Mesothelial cell of epicardium (in vitro differentiated cells): Measurements from ENCODE around the gene CAB39. TPM values are rescaled to one million over a fixed set of nuclear protein-coding genes. Genes with fewer than 3 reads are reported as not detected.
A peak's percentile ranks its signal among the peaks of the same experiment; 100 is the strongest.

Experiments used
- DNase-seq, 2 experiments: peaks; one replicate each; pipeline ENCODE4 v3.0.0; 2021; ENCODE audit warnings: low spot score in 2 of 2; ENCODE audit not compliant: unreplicated experiment in 2 of 2
- H3K27ac Mint-ChIP-seq: 2 replicates; pipeline ENCODE4 v1.8.0; 2021; ENCODE audit warnings: mixed read lengths
- H3K27me3 Mint-ChIP-seq: 2 replicates; pipeline ENCODE4 v1.8.0; 2021; ENCODE audit warnings: low read depth, mixed read lengths
- H3K36me3 Mint-ChIP-seq: 2 replicates; pipeline ENCODE4 v1.8.0; 2021; ENCODE audit warnings: mixed read lengths
- H3K4me1 Mint-ChIP-seq: 2 replicates; pipeline ENCODE4 v1.8.0; 2021; ENCODE audit warnings: mixed read lengths
- H3K4me3 Mint-ChIP-seq: 2 replicates; pipeline ENCODE4 v1.8.0; 2021; ENCODE audit warnings: mild to moderate bottlenecking, moderate library complexity, mixed read lengths
- H3K9me3 Mint-ChIP-seq: 2 replicates; pipeline ENCODE4 v1.8.0; 2021; ENCODE audit warnings: mixed read lengths
- CTCF ChIP-seq: fragments of 200-600 bp; sonication (generic); IDR thresholded peaks from one replicate; pipeline ENCODE4 v1.5.0; 2021; ENCODE audit warnings: antibody characterized with exemption; ENCODE audit not compliant: unreplicated experiment
- total RNA-seq: library from RNA; stranded (reverse); gene quantifications from 3 replicates; pipeline ENCODE4 v1.2.1, GENCODE V29; 2021

CAB39 gene
- total RNA-seq, 1 donor from 2014 or later: 41.7 TPM

- Mint-ChIP-seq H3K27ac (peak overlapping the region; percentile 10), H3K4me3 (no peak overlapping the region), H3K9me3 (no peaks in the 10 kb centered on the region), H3K27me3 (no peaks in the 10 kb centered on the region), H3K36me3 (no peaks in the 10 kb centered on the region), H3K4me1 (peaks cover 23% of the 10 kb centered on the region)
- no peak for DNase-seq
- TF ChIP-seq CTCF: no peak
Measured at GRCh38 chr2:230715201-230715600, 2.6 kb downstream of the CAB39 start.

DNA sequence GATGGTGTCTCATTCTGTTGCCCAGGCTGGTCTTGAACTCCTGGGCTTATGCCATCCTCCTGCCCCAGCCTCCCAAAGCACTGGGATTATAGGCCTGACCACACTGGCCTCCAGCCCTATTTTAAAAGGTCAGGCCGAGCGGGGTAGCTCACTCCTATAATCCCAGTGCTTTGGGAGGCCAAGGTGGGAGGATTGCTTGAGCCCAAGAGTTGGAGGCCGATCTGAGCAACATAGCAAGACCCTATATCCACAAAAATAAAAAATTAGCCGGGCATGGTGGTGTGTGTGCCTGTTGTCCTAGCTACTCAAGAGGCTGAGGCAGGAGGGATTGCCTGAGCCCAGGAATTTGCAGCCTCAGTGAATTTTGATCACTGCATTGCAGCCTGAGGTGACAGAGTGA is 3.9 kb downstream of the CAB39 start:
- Mint-ChIP-seq H3K36me3 (no peaks in the 10 kb centered on the region), H3K9me3 (no peaks in the 10 kb centered on the region)

DNA sequence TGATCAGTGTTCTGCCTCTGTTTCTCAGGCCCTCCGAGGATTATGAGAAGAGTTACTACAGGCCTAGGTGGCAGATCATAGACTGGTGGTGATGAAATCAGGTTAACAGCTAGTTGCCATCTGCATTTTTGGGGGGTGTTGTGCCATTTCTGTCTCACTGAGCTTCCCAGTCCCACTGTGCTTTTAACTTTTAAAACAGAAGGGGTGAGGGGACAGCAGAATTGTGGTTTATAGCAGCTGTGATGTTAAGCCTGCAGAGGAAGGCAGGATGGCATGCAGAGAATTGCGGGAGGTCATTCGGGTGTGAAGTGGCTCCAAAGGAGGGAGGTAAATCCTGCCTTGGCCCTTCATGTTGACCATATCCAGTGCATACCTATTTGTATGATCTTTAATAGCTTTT is 5.0 kb downstream of the CAB39 start:
- no peak for TF ChIP-seq CTCF
- no peak overlapping the region for H3K4me3 Mint-ChIP-seq
- H3K27me3 Mint-ChIP-seq: no peaks in the 10 kb centered on the region
- H3K27ac Mint-ChIP-seq: no peak overlapping the region
- H3K4me1 Mint-ChIP-seq: peaks cover 23% of the 10 kb centered on the region
- no peaks in the 10 kb centered on the region for H3K36me3 Mint-ChIP-seq
- no peak for DNase-seq
- H3K9me3 Mint-ChIP-seq: no peaks in the 10 kb centered on the region

More for the DNA sequence above, 3.9 kb downstream of the CAB39 start:
- H3K4me3 Mint-ChIP-seq: no peak overlapping the region
- H3K27me3 Mint-ChIP-seq: no peaks in the 10 kb centered on the region
- no peak for DNase-seq
- peaks cover 23% of the 10 kb centered on the region for H3K4me1 Mint-ChIP-seq
- no peak for TF ChIP-seq CTCF
- H3K27ac Mint-ChIP-seq: no peak overlapping the region

- DNase-seq: no peak
- H3K36me3 Mint-ChIP-seq: no peaks in the 10 kb centered on the region
- no peaks in the 10 kb centered on the region for H3K9me3 Mint-ChIP-seq
- H3K27me3 Mint-ChIP-seq: no peaks in the 10 kb centered on the region
- peak overlapping the region; percentile 16 for H3K27ac Mint-ChIP-seq
- H3K4me3 Mint-ChIP-seq: no peak overlapping the region
- H3K4me1 Mint-ChIP-seq: peaks cover 15% of the 10 kb centered on the region
- no peak for TF ChIP-seq CTCF
Measured at GRCh38 chr2:230719340-230719739, 6.7 kb downstream of the CAB39 start.

DNA sequence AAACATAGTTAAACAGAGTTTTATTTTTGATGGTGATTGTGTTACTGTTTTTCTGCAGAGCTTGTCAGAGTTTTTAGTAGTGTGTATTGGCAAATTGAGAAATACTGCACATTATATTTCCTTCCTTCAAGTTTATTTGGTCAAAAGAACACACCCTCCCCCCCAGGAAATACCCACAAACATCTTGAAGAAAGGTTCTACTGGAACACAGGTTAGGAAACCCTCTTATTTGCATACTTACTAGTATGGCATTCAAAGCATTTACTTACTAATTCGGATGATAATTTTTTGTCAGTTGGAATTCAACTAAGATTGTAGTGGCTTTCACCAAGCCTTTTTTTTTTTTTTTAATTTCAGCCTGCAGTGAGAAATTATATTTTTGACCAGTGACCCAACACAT is 9.1 kb downstream of the CAB39 start:
- Mint-ChIP-seq H3K4me1 (peaks cover 4% of the 10 kb centered on the region), H3K9me3 (no peaks in the 10 kb centered on the region), H3K27me3 (no peaks in the 10 kb centered on the region), H3K27ac (peak overlapping the region; percentile 0), H3K36me3 (peaks cover 6% of the 10 kb centered on the region), H3K4me3 (no peak overlapping the region)
- no peak for TF ChIP-seq CTCF
- no peak for DNase-seq
